Dedifferentiated amniotic fluid mesenchymal stem cell (primary cell): ENCODE data around the gene SEPTIN7.

ENCODE experiments used
- DNase-seq: peaks from one replicate; pipeline ENCODE4 v3.0.0-alpha.2; 2016; ENCODE audit errors: extremely low spot score

SEPTIN7 gene

GRCh38 chr7:35831208-35831607, 30.4 kb downstream of the SEPTIN7 start:
- peak; percentile 69 for DNase-seq

GRCh38 chr7:35839860-35840854, 39.3 kb downstream of the SEPTIN7 start:
- DNase-seq = peak; percentile 31

DNA sequence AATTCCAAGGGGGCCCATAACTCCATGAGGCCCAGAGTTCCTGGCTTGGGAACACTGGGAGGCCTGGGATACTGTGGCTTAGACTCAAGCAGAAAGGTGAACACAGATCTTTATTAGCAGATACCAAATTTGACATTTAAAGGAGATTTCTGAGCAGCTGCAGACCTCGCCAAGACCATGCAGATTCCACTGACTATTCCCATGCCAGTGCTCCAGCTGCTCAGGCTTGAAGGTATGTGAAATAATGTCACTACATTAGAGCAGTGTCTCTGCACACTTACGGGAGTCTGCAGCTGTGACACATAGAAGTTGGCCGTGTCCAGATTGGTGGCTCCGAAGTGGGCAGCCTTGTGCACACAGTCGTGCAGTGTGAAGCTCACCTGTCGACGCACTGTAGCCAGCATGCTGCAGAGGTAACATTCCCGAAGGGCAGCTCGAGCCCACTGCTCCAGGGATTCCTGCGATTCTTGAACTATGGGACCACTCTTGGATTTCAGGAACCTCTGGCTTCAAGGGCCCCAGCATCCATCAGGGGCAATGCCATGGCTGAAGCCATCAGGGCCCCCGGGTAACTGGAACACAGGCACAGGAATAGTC, 46.1 kb downstream of the SEPTIN7 start:
- no peak for DNase-seq

- DNase-seq = no peak
Measured at GRCh38 chr7:35848725-35849124, 47.9 kb downstream of the SEPTIN7 start.

- DNase-seq = no peak
Measured at GRCh38 chr7:35849158-35849831, 48.4 kb downstream of the SEPTIN7 start.

DNA sequence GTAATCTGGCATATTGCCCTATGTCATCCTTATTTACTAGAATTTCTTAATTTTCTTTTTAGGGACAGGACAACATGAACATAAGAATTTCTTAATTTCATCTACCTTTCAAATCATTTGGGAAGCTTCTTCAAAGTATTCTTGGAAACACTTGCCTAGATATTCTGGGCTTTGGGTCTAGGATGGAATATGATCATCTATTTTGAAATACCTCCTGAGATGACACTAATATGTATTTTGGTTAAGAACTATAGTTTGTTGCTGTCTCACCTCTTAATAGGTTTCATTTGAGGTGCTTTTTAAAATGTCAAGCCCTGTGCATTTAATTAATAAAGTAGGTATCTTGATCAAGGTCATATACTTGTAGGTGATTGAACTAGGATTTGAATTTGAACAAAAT, 49.1 kb downstream of the SEPTIN7 start:
- DNase-seq = no peak
